K562 (cell line): ENCODE data around the gene LMAN2. TPM values are rescaled to one million over a fixed set of nuclear protein-coding genes. Genes with fewer than 3 reads are reported as not detected.

Source experiments
- ARID1B ChIP-seq: fragments of 450-650 bp; IDR thresholded peaks from 2 replicates; pipeline ENCODE4 v1.6.1; 2016; ENCODE audit warnings: antibody characterized with exemption, mild to moderate bottlenecking, inconsistent platforms
- CTCFL ChIP-seq: IDR thresholded peaks from 2 replicates; pipeline ENCODE4 v1.6.1; 2011; ENCODE audit warnings: borderline replicate concordance, low read depth, mild to moderate bottlenecking, moderate library complexity, low read length; ENCODE audit not compliant: insufficient read depth, poor library complexity, severe bottlenecking
- FOXK1 ChIP-seq: sonication (generic); formaldehyde crosslinking; IDR thresholded peaks from 2 replicates; pipeline ENCODE4 v1.8.0; 2022; ENCODE audit warnings: missing genetic modification reagents, mild to moderate bottlenecking, borderline replicate concordance
- HDGF ChIP-seq: fragments of 450-650 bp; IDR thresholded peaks from 2 replicates; pipeline ENCODE4 v1.6.1; 2016
- KAT7 ChIP-seq: sonication (generic); formaldehyde crosslinking; IDR thresholded peaks from 2 replicates; pipeline ENCODE4 v1.8.0; 2022; ENCODE audit warnings: missing genetic modification reagents, mild to moderate bottlenecking, borderline replicate concordance
- KDM1A ChIP-seq, 2 experiments: fragments of 450-650 bp; IDR thresholded peaks; 2 replicates each; pipeline ENCODE4 v1.6.1; 2016; ENCODE audit warnings: mild to moderate bottlenecking in 2 of 2
- KDM5B ChIP-seq: fragments of 200-600 bp; sonication (generic); IDR thresholded peaks from 2 replicates; pipeline ENCODE4 v1.6.1; 2012; ENCODE audit warnings: low read depth, mild to moderate bottlenecking, moderate library complexity, low read length, control low read depth, inconsistent platforms; ENCODE audit not compliant: insufficient replicate concordance
- MEIS2 ChIP-seq: fragments of 450-650 bp; IDR thresholded peaks from 2 replicates; pipeline ENCODE4 v1.6.1; 2014; ENCODE audit warnings: mild to moderate bottlenecking; ENCODE audit not compliant: partially characterized antibody
- NKRF ChIP-seq: fragments of 450-650 bp; IDR thresholded peaks from 2 replicates; pipeline ENCODE4 v1.6.1; 2016; ENCODE audit warnings: borderline replicate concordance
- PKNOX1 ChIP-seq: fragments of 450-650 bp; IDR thresholded peaks from 2 replicates; pipeline ENCODE4 v1.6.1; 2016
- POLR2A ChIP-seq: fragments of 450-650 bp; conservative IDR thresholded peaks from 2 replicates; pipeline ENCODE4 v1.6.1; 2016
- RAD21 ChIP-seq, 2 experiments: fragments of 250-450 bp in 1 of 2; fragments of 450-650 bp in 1 of 2; sonication (Bioruptor Pico) in 1 of 2; formaldehyde crosslinking in 1 of 2; IDR thresholded peaks in 1 of 2; conservative IDR thresholded peaks in 1 of 2; 2 replicates each; pipeline versions ENCODE4 v1.4.0 to v1.8.0; 2020 to 2022; ENCODE audit warnings: mild to moderate bottlenecking in 2 of 2, moderate library complexity in 1 of 2
- RBFOX2 ChIP-seq: fragments of 200-400 bp; formaldehyde crosslinking; IDR thresholded peaks from 2 replicates; pipeline ENCODE4 v1.6.1; 2017; ENCODE audit warnings: low read depth, mild to moderate bottlenecking, low read length, moderate library complexity
- RCOR1 ChIP-seq, 2 experiments: IDR thresholded peaks; 2 replicates each; pipeline ENCODE4 v1.6.1; 2012; ENCODE audit warnings: low read depth in 2 of 2, low read length in 2 of 2, borderline replicate concordance in 1 of 2, improper control_type of control experiment in 1 of 2
- RFX5 ChIP-seq: IDR thresholded peaks from 2 replicates; pipeline ENCODE4 v1.6.1; 2011; ENCODE audit warnings: low read depth, mild to moderate bottlenecking, improper control_type of control experiment, low read length
- SUPT5H ChIP-seq: fragments of 450-650 bp; IDR thresholded peaks from 2 replicates; pipeline ENCODE4 v1.6.1; 2016
- TAF1 ChIP-seq: IDR thresholded peaks from 2 replicates; pipeline ENCODE4 v1.6.1; 2011; ENCODE audit warnings: mild to moderate bottlenecking, low read length, moderate library complexity; ENCODE audit not compliant: insufficient read depth, control insufficient read depth, severe bottlenecking; ENCODE audit errors: extremely low read depth
- TFAP4 ChIP-seq: sonication (generic); formaldehyde crosslinking; IDR thresholded peaks from 2 replicates; pipeline ENCODE4 v1.8.0; 2022; ENCODE audit warnings: missing genetic modification reagents, mild to moderate bottlenecking, moderate library complexity, borderline replicate concordance
- USF1 ChIP-seq: sonication (generic); formaldehyde crosslinking; IDR thresholded peaks from 2 replicates; pipeline ENCODE4 v1.9.0; 2022; ENCODE audit warnings: mild to moderate bottlenecking, missing genetic modification reagents
- ZBTB17 ChIP-seq: fragments of 450-650 bp; formaldehyde crosslinking; IDR thresholded peaks from 2 replicates; pipeline ENCODE4 v1.4.0; 2020; ENCODE audit warnings: mild to moderate bottlenecking
- ZNF583 ChIP-seq: fragments of 250-450 bp; sonication (Bioruptor Pico); IDR thresholded peaks from 2 replicates; pipeline ENCODE4 v1.4.0; 2020
- polyA plus RNA-seq, 8 experiments: library from polyadenylated mRNA; depleted of rRNA in 4 of 8; stranded (reverse) in 5 of 8; unstranded in 3 of 8; fragments of >200 nt; fragmentation: Nextera tagmentation in 2 of 8; fragmentation: Illumina TruSeq in 1 of 8; extraction: Ambion mirVana in 2 of 8; extraction: Trizol in 1 of 8; gene quantifications; 2 replicates each; pipeline versions ENCODE4 v1.2.1 to v1.2.3, GENCODE V29; 2011 to 2014; ENCODE audit warnings: inconsistent platforms in 1 of 8, missing spikeins in 1 of 8
- total RNA-seq, 7 experiments: library from RNA; depleted of rRNA in 6 of 7; stranded (reverse); fragments of >200 nt in 6 of 7; fragmentation: Illumina TruSeq in 2 of 7; extraction: Trizol in 2 of 7; gene quantifications; 2 replicates each; pipeline versions ENCODE4 v1.2.1 to v1.2.3, GENCODE V29; 2011 to 2021; ENCODE audit warnings: low replicate concordance in 1 of 7

The LMAN2 gene
- total and polyA plus RNA-seq, 9 of the 15 experiments (the other 6 are each of a cell fraction or from before 2014, with no cell fraction given) = 2.7 to 254 (median 136) TPM

- TF ChIP-seq ZNF583 (CRISPR knock-in tag) = no peak
- peak in 1 of 2 experiments; percentile 72; a peak in 2 of 4 replicates for TF ChIP-seq RCOR1 (IDR thresholded peaks at IDR 0.05; ENCODE audit: borderline replicate concordance in 1 of 2, low read depth in 2 of 2, low read length in 2 of 2)
- peak in 1 of 2 experiments; percentile 27; a peak in 1 of 4 replicates for TF ChIP-seq KDM1A (IDR thresholded peaks at IDR 0.05)
- 0 out of 2 replicates have a peak, but pooled peaks have one; percentile 18 for TF ChIP-seq PKNOX1
- TF ChIP-seq CTCFL = peak; percentile 75
- no peak for TF ChIP-seq ZBTB17 (CRISPR knock-in tag)
- 0 out of 2 replicates have a peak, but pooled peaks have one; percentile 45 for TF ChIP-seq HDGF
- peak; percentile 20; the same call in 1 of the 2 replicates for TF ChIP-seq KAT7 (CRISPR knock-in tag)
- TF ChIP-seq USF1 (CRISPR knock-in tag) = 0 out of 2 replicates have a peak, but pooled peaks have one; percentile 9
- peak in 1 of 2 experiments; percentile 30; a peak in 1 of 4 replicates for TF ChIP-seq RAD21 (CRISPR knock-in tag; conservative IDR thresholded peaks at IDR 0.05 in 1 of 2, IDR thresholded peaks at IDR 0.05 in 1 of 2)
- 0 out of 2 replicates have a peak, but pooled peaks have one; percentile 47 for TF ChIP-seq FOXK1 (CRISPR knock-in tag)
- peak; percentile 21 for TF ChIP-seq POLR2A
- peak; percentile 16 for TF ChIP-seq MEIS2
- TF ChIP-seq ARID1B = peak; percentile 29
- peak; percentile 15 for TF ChIP-seq SUPT5H
- peak; percentile 20 for TF ChIP-seq RBFOX2
- TF ChIP-seq RFX5 = no peak
- TF ChIP-seq KDM5B = peak; percentile 11
- 0 out of 2 replicates have a peak, but pooled peaks have one; percentile 47 for TF ChIP-seq NKRF
- peak; percentile 8 for TF ChIP-seq TAF1
- TF ChIP-seq TFAP4 (CRISPR knock-in tag) = peak; percentile 85
Measured at GRCh38 chr5:177312649-177313181, 38.8 kb downstream of the LMAN2 start (continued).
